ENCODE results near the gene TTLL8.
A peak's percentile ranks its signal among the peaks of the same experiment; 100 is the strongest.

TTLL8 gene

DNA sequence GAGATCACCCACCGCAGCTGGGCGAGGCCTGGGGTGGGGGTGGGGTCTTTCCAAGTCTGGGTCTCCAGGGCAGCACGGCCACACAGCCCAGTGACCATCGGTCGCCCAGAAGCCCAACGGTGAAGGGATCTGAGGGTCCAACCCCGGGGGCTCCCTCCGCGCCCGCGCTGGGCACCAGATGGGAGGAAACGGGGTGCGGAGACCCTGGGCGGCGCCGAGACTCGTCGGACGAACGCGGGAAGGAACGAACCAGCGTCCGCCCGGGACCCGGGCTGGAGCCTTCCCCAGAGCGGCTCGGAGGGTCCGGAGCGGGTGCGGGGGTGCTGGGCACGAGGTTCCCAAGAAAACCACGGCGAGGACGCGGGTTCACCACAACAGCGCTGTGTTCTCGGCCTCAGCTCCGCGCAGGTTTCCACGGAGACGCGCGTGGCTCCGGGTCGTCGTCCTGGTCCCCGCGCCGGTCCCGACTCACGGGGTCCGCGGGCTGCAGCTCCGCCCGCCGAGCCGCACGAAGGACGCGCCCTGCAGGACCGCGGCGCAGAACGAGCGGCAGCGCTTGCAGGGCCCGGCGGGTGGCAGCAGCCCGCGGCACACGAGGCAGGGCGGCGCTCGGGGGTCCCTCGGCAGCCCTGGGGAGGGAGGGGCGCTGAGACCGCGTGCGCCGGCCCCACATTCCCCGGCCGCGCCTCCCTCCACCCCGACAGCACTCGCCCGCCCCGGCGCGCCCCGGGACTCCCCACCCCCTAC, 43.3 kb downstream of the TTLL8 start:
- H3K27me3 ChIP-seq (replicated peaks) = peaks cover 45% of the 10 kb centered on the region
- no peak overlapping the region for H3K27ac ChIP-seq
- DNase-seq = no peak
- no peak overlapping the region for H3K4me3 ChIP-seq (ENCODE audit: low read depth, low read length)
- H3K36me3 ChIP-seq (replicated peaks) = no peaks in the 10 kb centered on the region
- in situ Hi-C loops (cut with HindIII; ENCODE audit: low pct_ligation_motif_present, low sequenced_read_pairs) = no loop called here
- no peak for TF ChIP-seq CTCF (IDR thresholded peaks at IDR 0.05; ENCODE audit: low read depth, low read length, missing control alignments)

GRCh38 chr22:50014053-50014501, 44.0 kb downstream of the TTLL8 start:
- Histone ChIP-seq H3K4me3 (ENCODE audit: low read depth, low read length) (no peak overlapping the region), H3K27ac (no peak overlapping the region), H3K27me3 (replicated peaks) (peaks cover 47% of the 10 kb centered on the region), H3K36me3 (replicated peaks) (no peaks in the 10 kb centered on the region)
- in situ Hi-C loops (cut with HindIII; ENCODE audit: low pct_ligation_motif_present, low sequenced_read_pairs) = no loop called here
- no peak for DNase-seq
- no peak for TF ChIP-seq CTCF (IDR thresholded peaks at IDR 0.05; ENCODE audit: low read depth, low read length, missing control alignments)

DNA sequence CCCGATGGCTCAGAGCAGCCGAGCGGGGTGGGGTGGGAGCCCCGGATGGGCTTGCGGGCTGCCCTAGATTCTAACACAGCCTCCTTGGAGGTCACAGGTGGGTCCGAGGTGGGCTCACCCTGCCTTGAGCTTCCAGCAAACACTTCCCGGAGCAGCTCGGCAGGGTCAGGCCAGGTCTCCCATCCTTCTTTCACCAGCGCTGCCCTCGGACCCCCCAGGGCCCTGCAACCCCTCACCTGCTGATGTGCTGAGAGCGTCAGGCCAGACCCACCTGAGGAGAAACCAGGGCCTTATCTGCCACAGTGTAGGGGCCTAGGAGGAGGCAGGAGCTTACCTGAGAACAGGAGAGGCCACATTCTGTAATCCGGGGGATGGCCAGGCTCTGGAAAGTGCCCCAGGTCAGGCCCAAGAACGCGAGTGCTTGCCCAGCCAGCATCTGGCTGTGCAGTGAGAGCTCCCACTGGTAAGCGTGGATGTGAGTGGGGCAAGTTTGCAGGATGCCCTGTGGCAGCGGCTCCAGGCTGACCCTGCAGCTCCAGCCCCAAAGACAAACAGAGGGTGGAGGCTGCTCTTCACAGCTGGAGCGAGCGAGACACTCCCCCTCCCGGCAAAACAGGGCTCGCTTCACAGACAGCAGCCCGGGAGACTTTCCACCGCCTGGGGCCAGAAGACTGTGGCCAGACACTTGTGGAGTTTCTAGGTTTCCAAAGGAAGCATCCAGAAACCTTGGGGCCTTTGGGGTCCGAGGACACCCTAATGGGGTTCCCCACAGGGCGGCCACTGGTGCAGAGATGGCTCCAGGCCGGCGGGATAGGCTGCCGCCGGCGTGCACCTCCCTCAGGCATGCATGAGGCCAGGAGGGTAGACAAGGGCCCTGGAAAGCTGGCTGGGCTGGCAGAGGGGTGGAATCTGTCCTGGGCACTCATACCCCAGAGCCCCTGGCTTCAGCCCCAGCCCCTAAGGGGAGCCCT, 45.6 kb downstream of the TTLL8 start, which contains the start of gene IL17REL:
Gene IL17REL, minus strand, starts transcription at position 555 of the 971 bp plus-strand sequence. Its CDS starts 119 bp downstream, at position 436.
- in situ Hi-C loops (cut with HindIII; ENCODE audit: low pct_ligation_motif_present, low sequenced_read_pairs) = no loop called here
- no peaks in the 10 kb centered on the region for H3K36me3 ChIP-seq (replicated peaks)
- DNase-seq = no peak
- peak; percentile 51 for TF ChIP-seq CTCF (IDR thresholded peaks at IDR 0.05; ENCODE audit: low read depth, low read length, missing control alignments)
- H3K27me3 ChIP-seq (replicated peaks) = peaks cover 45% of the 10 kb centered on the region
- H3K4me3 ChIP-seq (ENCODE audit: low read depth, low read length) = no peak within 1 kb of the TSS
- no peak within 1 kb of the TSS for H3K27ac ChIP-seq

GRCh38 chr22:50011447-50012210, 46.5 kb downstream of the TTLL8 start:
- peaks cover 43% of the 10 kb centered on the region for H3K27me3 ChIP-seq (replicated peaks)
- no peak for DNase-seq
- H3K27ac ChIP-seq = no peak overlapping the region
- in situ Hi-C loops (cut with HindIII; ENCODE audit: low pct_ligation_motif_present, low sequenced_read_pairs) = no loop called here
- no peak overlapping the region for H3K4me3 ChIP-seq (ENCODE audit: low read depth, low read length)
- H3K36me3 ChIP-seq (replicated peaks) = no peaks in the 10 kb centered on the region
- TF ChIP-seq CTCF (IDR thresholded peaks at IDR 0.05; ENCODE audit: low read depth, low read length, missing control alignments) = no peak

GRCh38 chr22:50010676-50011446, 47.2 kb downstream of the TTLL8 start:
- no peak for DNase-seq
- no peak for TF ChIP-seq CTCF (IDR thresholded peaks at IDR 0.05; ENCODE audit: low read depth, low read length, missing control alignments)
- H3K27me3 ChIP-seq (replicated peaks) = peaks cover 39% of the 10 kb centered on the region

More at GRCh38 chr22:50010676-50011446, 47.2 kb downstream of the TTLL8 start:
- H3K36me3 ChIP-seq (replicated peaks) = no peaks in the 10 kb centered on the region
- no peak overlapping the region for H3K4me3 ChIP-seq (ENCODE audit: low read depth, low read length)
- in situ Hi-C loops (cut with HindIII; ENCODE audit: low pct_ligation_motif_present, low sequenced_read_pairs) = no loop called here
- no peak overlapping the region for H3K27ac ChIP-seq
